HG03521 (cell line): ENCODE results near the gene ARHGEF5.
"Not testable (repeated sequence)": the region's sequence is repeated elsewhere in the genome, so short reads cannot be mapped to it uniquely, and the experiment has no call there.

Experiments used
- ATAC-seq: cut with Tn5 transposase; IDR thresholded peaks from one replicate; pipeline ENCODE4 v1.9.1; 2021; ENCODE audit warnings: mild to moderate bottlenecking, moderate library complexity; ENCODE audit not compliant: unreplicated experiment

ARHGEF5 gene

DNA sequence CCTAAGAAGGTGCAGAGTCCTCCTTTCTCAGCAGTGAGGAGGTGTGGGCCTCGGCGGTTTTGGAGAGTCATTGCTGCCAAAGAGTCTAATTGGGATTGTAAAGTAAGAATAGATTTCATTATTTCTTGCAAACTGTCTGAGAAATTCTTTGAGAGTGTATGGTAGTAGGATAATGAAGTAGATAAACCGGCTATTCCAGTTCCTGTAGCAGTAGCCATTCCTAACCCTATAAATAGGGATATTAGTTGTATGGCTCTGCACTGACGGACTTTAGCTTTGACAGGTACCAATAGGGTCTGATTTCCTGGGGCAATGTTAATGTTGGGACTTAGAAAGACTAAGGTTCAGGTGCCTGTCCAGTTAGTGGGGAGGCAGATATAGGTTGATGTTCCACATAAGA, 63.7 kb downstream of the ARHGEF5 start:
- not testable (repeated sequence) for ATAC-seq

DNA sequence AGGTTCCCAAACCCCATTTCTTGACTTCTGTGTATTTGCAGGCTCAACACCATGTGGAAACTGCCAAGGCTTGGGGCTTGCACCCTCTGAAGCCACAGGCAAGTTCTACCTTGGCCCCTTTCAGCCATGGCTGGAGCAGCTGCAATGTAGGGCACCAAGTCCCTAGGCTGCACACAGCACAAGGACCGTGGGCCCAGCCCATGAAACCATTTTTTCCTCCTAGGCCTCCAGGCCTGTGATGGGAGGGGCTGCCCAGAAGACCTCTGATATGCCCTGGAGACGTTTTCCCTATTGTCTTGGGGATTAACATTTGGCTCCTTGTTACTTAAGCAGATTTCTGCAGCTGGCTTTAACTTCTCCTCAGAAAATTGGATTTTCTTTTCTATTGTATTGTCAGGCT, 72.3 kb downstream of the ARHGEF5 start:
- ATAC-seq = not testable (repeated sequence)

DNA sequence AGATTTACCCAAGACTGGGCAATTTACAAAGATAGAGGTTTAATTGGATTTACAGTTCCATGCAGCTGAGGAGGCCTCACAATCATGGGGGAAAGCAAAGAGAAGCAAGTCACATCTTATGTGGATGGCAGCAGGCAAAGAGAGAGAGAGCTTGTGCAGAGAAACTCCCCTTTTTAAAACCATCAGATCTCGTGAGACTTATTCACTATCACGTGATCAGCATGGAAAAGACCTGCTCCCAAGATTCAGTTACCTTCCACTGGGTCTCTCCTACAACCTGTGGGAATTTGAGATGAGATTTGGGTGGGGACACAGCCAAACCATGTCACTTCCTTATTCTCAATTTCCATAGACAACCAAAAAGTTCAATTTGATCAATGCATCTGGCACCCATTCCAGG, 73.2 kb downstream of the ARHGEF5 start:
- ATAC-seq = no peak
